HepG2 (cell line): Measurements from ENCODE around the gene AMPH. TPM values are rescaled to one million over a fixed set of nuclear protein-coding genes. Genes with fewer than 3 reads are reported as not detected.

ENCODE experiments used
- ELK4 ChIP-seq: sonication (generic); formaldehyde crosslinking; IDR thresholded peaks from 2 replicates; pipeline ENCODE4 v1.9.0; 2021; ENCODE audit warnings: missing genetic modification reagents, borderline replicate concordance
- SIN3A ChIP-seq: IDR thresholded peaks from 2 replicates; pipeline ENCODE4 v1.6.1; 2011; ENCODE audit warnings: low read depth, mild to moderate bottlenecking, control low read depth, low read length, borderline replicate concordance
- ZNF343 ChIP-seq: sonication (generic); formaldehyde crosslinking; IDR thresholded peaks from 2 replicates; pipeline ENCODE4 v1.4.0; 2020; ENCODE audit warnings: mild to moderate bottlenecking, missing genetic modification reagents
- ZNF513 ChIP-seq: sonication (generic); formaldehyde crosslinking; conservative IDR thresholded peaks from 2 replicates; pipeline ENCODE4 v1.5.0; 2020; ENCODE audit warnings: missing genetic modification reagents
- ZNF549 ChIP-seq: sonication (generic); formaldehyde crosslinking; IDR thresholded peaks from 2 replicates; pipeline ENCODE4 v1.5.0; 2020; ENCODE audit warnings: missing genetic modification reagents
- polyA plus RNA-seq, 8 experiments: library from polyadenylated mRNA; depleted of rRNA in 3 of 8; stranded (reverse) in 7 of 8; unstranded in 1 of 8; fragments of >200 nt; fragmentation: Illumina TruSeq in 4 of 8; extraction: Trizol in 4 of 8; gene quantifications; 2 replicates each; pipeline versions ENCODE4 v1.2.1 to v1.2.3, GENCODE V29; 2011 to 2016; ENCODE audit warnings: low read depth in 4 of 8, missing spikeins in 1 of 8, mixed read lengths in 1 of 8; ENCODE audit not compliant: insufficient read depth in 1 of 8
- total RNA-seq, 5 experiments: library from RNA; depleted of rRNA; stranded (reverse); fragments of >200 nt; fragmentation: Illumina TruSeq; extraction: Trizol; gene quantifications; 2 replicates each; pipeline ENCODE4 v1.2.3, GENCODE V29; 2016; ENCODE audit warnings: low read depth in 1 of 5
- TF ChIP-seq, protein P1 (sequence below): sonication (generic); formaldehyde crosslinking; IDR thresholded peaks from 2 replicates; pipeline ENCODE4 v1.4.0; 2020; ENCODE audit warnings: mild to moderate bottlenecking, missing genetic modification reagents
- TF ChIP-seq, protein P2 (sequence below): sonication (generic); formaldehyde crosslinking; IDR thresholded peaks from 2 replicates; pipeline ENCODE4 v1.8.0; 2022; ENCODE audit warnings: missing genetic modification reagents, mild to moderate bottlenecking, borderline replicate concordance
- TF ChIP-seq, protein P3 (sequence below): sonication (generic); formaldehyde crosslinking; IDR thresholded peaks from one replicate; pipeline ENCODE4 v1.5.1; 2020; ENCODE audit warnings: mild to moderate bottlenecking, missing genetic modification reagents; ENCODE audit errors: not compliant biosample characterization

AMPH gene
- total and polyA plus RNA-seq, 2 of the 13 experiments (the other 11 are each of a cell fraction or from before 2014, with no cell fraction given): not detected

DNA sequence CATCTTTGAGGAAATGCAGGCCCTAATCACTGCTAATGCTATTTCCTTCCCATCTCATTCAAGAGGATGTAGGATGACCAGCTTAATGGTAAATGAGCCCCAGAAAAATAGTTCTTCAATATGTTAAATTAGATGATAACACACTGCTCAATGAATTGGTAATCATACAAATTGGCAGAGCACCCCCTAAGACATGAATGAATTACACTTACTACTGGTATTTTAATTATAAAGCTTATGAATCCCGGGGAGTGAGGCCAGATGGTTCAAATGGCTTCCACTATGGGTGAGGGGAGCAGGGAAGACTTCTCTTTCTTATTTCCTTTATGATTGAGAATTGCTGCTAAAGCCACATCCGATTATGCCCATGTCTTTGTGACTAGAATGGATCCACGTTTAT lies 198.5 kb downstream of the AMPH start (continued):
- TF ChIP-seq, protein P1, sequence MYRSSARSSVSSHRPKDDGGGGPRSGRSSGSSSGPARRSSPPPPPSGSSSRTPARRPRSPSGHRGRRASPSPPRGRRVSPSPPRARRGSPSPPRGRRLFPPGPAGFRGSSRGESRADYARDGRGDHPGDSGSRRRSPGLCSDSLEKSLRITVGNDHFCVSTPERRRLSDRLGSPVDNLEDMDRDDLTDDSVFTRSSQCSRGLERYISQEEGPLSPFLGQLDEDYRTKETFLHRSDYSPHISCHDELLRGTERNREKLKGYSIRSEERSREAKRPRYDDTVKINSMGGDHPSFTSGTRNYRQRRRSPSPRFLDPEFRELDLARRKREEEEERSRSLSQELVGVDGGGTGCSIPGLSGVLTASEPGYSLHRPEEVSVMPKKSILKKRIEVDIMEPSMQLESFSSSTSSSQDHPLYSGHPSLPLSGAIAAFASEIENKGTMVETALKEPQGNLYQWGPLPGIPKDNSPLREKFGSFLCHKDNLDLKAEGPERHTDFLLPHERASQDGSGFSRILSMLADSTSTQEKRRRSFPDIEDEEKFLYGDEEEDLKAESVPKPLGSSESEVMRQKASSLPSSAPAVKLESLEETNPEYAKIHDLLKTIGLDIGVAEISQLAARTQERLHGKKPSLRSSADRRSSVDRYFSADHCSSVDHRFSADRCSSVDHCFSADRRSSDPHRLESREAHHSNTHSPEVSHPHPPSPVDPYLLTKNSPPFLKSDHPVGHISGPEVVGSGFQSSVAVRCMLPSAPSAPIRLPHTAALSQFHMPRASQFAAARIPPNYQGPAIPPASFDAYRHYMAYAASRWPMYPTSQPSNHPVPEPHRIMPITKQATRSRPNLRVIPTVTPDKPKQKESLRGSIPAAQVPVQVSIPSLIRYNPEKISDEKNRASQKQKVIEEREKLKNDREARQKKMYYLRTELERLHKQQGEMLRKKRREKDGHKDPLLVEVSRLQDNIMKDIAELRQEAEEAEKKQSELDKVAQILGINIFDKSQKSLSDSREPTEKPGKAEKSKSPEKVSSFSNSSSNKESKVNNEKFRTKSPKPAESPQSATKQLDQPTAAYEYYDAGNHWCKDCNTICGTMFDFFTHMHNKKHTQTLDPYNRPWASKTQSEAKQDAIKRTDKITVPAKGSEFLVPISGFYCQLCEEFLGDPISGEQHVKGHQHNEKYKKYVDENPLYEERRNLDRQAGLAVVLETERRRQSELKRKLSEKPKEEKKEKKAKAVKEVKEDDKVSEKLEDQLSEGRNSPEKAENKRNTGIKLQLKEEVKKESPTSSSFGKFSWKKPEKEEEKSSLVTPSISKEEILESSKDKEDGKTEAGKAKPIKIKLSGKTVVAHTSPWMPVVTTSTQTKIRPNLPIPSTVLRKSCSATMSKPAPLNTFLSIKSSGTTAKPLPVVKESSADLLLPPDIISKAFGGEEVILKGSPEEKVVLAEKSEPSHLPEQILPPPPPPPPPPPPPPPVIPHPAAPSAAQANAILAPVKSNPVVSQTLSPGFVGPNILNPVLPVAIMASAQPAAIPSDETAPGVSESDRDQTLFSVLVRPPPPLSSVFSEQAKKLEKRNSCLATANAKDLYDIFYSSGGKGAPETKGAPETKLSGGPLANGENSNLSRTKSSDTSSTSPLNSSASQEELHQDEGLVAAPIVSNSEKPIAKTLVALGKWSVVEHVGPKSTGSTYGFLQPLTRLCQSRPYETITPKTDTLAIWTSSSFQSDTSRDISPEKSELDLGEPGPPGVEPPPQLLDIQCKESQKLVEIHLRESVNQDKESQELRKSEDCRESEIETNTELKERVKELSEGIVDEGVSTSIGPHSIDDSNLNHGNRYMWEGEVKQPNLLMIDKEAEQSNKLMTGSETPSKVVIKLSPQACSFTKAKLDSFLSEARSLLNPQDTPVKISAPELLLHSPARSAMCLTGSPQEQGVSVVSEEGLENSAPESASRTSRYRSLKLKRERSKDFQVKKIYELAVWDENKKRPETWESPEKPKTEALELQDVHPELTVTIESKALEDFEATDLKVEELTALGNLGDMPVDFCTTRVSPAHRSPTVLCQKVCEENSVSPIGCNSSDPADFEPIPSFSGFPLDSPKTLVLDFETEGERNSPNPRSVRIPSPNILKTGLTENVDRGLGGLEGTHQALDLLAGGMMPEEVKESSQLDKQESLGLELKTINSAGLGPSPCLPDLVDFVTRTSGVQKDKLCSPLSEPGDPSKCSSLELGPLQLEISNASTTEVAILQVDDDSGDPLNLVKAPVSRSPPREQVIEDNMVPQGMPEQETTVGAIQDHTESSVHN (CRISPR knock-in tag): no peak
- TF ChIP-seq ZNF549 (CRISPR knock-in tag) (no peak), ZNF343 (CRISPR knock-in tag) (no peak), ELK4 (no peak), SIN3A (no peak), ZNF513 (CRISPR knock-in tag) (no peak)
- TF ChIP-seq, protein P2, sequence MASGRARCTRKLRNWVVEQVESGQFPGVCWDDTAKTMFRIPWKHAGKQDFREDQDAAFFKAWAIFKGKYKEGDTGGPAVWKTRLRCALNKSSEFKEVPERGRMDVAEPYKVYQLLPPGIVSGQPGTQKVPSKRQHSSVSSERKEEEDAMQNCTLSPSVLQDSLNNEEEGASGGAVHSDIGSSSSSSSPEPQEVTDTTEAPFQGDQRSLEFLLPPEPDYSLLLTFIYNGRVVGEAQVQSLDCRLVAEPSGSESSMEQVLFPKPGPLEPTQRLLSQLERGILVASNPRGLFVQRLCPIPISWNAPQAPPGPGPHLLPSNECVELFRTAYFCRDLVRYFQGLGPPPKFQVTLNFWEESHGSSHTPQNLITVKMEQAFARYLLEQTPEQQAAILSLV (CRISPR knock-in tag): no peak
- TF ChIP-seq, protein P3, sequence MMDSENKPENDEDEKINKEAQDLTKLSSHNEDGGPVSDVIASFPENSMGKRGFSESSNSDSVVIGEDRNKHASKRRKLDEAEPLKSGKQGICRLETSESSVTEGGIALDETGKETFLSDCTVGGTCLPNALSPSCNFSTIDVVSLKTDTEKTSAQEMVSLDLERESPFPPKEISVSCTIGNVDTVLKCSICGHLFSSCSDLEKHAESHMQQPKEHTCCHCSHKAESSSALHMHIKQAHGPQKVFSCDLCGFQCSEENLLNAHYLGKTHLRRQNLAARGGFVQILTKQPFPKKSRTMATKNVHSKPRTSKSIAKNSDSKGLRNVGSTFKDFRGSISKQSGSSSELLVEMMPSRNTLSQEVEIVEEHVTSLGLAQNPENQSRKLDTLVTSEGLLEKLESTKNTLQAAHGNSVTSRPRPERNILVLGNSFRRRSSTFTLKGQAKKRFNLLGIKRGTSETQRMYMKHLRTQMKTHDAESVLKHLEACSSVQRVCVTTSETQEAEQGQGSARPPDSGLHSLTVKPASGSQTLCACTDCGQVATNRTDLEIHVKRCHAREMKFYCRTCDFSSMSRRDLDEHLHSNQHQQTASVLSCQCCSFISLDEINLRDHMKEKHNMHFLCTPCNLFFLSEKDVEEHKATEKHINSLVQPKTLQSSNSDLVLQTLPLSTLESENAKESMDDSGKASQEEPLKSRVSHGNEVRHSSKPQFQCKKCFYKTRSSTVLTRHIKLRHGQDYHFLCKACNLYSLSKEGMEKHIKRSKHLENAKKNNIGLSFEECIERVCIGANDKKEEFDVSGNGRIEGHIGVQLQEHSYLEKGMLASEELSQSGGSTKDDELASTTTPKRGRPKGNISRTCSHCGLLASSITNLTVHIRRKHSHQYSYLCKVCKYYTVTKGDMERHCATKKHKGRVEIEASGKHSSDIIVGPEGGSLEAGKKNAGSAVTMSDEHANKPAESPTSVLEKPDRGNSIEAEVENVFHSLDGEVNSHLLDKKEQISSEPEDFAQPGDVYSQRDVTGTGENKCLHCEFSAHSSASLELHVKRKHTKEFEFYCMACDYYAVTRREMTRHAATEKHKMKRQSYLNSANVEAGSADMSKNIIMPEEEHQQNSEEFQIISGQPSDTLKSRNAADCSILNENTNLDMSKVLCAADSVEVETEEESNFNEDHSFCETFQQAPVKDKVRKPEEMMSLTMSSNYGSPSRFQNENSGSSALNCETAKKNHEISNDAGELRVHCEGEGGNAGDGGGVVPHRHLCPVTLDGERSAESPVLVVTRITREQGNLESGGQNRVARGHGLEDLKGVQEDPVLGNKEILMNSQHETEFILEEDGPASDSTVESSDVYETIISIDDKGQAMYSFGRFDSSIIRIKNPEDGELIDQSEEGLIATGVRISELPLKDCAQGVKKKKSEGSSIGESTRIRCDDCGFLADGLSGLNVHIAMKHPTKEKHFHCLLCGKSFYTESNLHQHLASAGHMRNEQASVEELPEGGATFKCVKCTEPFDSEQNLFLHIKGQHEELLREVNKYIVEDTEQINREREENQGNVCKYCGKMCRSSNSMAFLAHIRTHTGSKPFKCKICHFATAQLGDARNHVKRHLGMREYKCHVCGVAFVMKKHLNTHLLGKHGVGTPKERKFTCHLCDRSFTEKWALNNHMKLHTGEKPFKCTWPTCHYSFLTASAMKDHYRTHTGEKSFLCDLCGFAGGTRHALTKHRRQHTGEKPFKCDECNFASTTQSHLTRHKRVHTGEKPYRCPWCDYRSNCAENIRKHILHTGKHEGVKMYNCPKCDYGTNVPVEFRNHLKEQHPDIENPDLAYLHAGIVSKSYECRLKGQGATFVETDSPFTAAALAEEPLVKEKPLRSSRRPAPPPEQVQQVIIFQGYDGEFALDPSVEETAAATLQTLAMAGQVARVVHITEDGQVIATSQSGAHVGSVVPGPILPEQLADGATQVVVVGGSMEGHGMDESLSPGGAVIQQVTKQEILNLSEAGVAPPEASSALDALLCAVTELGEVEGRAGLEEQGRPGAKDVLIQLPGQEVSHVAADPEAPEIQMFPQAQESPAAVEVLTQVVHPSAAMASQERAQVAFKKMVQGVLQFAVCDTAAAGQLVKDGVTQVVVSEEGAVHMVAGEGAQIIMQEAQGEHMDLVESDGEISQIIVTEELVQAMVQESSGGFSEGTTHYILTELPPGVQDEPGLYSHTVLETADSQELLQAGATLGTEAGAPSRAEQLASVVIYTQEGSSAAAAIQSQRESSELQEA (CRISPR knock-in tag): no peak
